ENCODE measurements around the gene PNLDC1.

The PNLDC1 gene

DNA sequence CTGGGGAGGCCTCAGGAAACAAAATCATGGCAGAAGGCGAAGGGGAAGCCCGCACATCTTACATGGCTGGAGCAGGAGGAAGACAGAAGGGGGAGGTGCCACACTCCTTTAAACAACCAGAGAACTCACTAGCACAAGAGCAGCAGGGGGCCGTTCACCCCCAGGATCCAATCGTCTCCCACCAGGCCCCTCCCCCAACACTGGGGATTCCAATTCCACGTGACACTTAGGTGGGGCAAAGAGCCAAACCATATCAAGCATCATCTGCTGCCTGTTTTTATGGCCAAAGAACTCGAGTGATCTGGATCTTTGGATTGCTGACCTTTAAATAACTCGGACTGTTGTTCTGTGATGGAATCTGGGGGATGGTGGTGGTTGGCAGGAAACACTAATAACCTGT is 28.0 kb downstream of the PNLDC1 start:
- Mint-ChIP-seq H3K36me3 (ENCODE audit: low read depth) (no peaks in the 10 kb centered on the region), H3K9me3 (no peaks in the 10 kb centered on the region), H3K4me3 (no peak overlapping the region), H3K27ac (no peak overlapping the region), H3K27me3 (ENCODE audit: low read depth, poor library complexity) (peaks cover 15% of the 10 kb centered on the region), H3K4me1 (peaks cover 19% of the 10 kb centered on the region)
- TF ChIP-seq CTCF (IDR thresholded peaks at IDR 0.05): no peak
- DNase-seq: no peak

DNA sequence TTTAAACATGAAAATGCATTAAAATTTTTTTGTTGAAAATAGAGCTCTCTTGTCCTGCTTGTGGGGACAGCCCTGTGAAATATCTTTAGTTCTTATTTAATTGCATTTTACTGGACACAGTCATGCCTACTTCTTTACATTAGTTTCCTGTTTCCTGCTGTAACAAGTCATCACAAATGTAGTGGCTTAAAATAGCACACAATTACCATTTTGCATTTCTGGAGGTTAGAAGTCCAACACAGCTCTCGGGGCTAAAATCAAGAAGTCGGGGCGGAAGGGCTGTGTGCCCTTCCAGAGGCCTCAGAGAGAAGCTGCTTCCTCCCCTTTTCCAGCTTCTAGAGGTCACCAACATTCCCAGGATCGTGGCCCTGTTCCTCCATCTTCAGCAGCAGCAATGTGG is 29.4 kb downstream of the PNLDC1 start:
- Mint-ChIP-seq H3K4me3 (no peak overlapping the region), H3K27ac (no peak overlapping the region), H3K9me3 (no peaks in the 10 kb centered on the region), H3K27me3 (ENCODE audit: low read depth, poor library complexity) (peaks cover 11% of the 10 kb centered on the region), H3K36me3 (ENCODE audit: low read depth) (no peaks in the 10 kb centered on the region), H3K4me1 (peaks cover 19% of the 10 kb centered on the region)
- no peak for TF ChIP-seq CTCF (IDR thresholded peaks at IDR 0.05)
- no peak for DNase-seq

DNA sequence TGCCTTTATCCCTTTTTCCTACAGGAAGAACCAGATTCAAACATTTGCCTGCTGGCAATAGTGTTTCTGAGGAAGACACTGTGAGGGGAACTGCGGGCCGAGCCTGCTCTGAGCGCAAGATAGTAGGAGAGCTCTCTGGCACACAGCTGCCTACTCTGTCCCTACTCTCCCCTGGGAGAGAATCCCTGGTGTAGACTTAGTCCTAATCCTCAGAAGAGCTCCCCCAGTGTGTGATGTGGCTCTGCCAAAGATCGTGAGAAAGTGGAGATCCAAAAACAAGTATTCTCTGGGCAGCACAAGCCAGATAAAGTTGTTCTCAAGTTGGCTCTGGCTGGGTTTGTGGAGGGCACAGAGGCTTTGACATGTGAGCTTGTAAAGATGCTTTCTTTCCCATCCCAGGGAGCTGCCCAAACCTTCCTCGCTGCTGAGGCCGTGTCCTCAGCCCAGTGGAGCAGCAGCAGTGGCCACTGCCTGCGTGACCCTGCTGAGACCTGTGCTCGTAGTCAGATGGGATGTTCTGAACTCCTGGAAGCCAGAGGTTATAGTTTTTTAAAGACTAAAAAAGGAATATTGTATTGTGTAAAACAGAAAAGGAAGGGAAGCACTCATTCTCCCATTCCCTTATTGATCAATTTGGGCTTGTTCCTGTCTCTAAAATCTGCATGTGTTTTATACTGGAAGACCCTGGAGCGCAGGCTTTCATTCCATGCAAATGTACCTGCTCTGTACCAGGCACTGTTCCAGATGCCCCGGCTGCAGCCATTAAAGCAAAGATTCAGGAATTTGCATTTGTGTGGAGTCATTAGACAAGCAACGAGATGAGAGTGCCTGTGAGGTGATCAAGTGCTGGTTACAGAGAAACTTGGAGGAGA is 30.7 kb downstream of the PNLDC1 start:
- no peak for DNase-seq
- peak overlapping the region; percentile 15 for H3K27ac Mint-ChIP-seq
- peaks cover 13% of the 10 kb centered on the region for H3K4me1 Mint-ChIP-seq
- H3K4me3 Mint-ChIP-seq: no peak overlapping the region
- no peaks in the 10 kb centered on the region for H3K9me3 Mint-ChIP-seq
- TF ChIP-seq CTCF (IDR thresholded peaks at IDR 0.05): no peak
- no peaks in the 10 kb centered on the region for H3K36me3 Mint-ChIP-seq (ENCODE audit: low read depth)
- peaks cover 11% of the 10 kb centered on the region for H3K27me3 Mint-ChIP-seq (ENCODE audit: low read depth, poor library complexity)

- Mint-ChIP-seq H3K4me1 (peaks cover 15% of the 10 kb centered on the region), H3K9me3 (no peaks in the 10 kb centered on the region), H3K27me3 (ENCODE audit: low read depth, poor library complexity) (peaks cover 10% of the 10 kb centered on the region), H3K27ac (no peak overlapping the region), H3K36me3 (ENCODE audit: low read depth) (no peaks in the 10 kb centered on the region), H3K4me3 (no peak overlapping the region)
- no peak for DNase-seq
- TF ChIP-seq CTCF (IDR thresholded peaks at IDR 0.05): no peak
Observed at GRCh38 chr6:159831373-159831679, 31.2 kb downstream of the PNLDC1 start.

- no peak for TF ChIP-seq CTCF (IDR thresholded peaks at IDR 0.05)
- DNase-seq: no peak
- Mint-ChIP-seq H3K4me1 (peaks cover 24% of the 10 kb centered on the region), H3K9me3 (no peaks in the 10 kb centered on the region), H3K27me3 (ENCODE audit: low read depth, poor library complexity) (peaks cover 8% of the 10 kb centered on the region), H3K36me3 (ENCODE audit: low read depth) (no peaks in the 10 kb centered on the region), H3K27ac (no peak overlapping the region), H3K4me3 (no peak overlapping the region)
Observed at GRCh38 chr6:159832946-159833345, 32.9 kb downstream of the PNLDC1 start.

GRCh38 chr6:159833556-159833955 is 33.5 kb downstream of the PNLDC1 start:
- Mint-ChIP-seq H3K36me3 (ENCODE audit: low read depth) (no peaks in the 10 kb centered on the region), H3K4me1 (peaks cover 26% of the 10 kb centered on the region), H3K27ac (no peak overlapping the region), H3K9me3 (no peaks in the 10 kb centered on the region), H3K4me3 (no peak overlapping the region), H3K27me3 (ENCODE audit: low read depth, poor library complexity) (peaks cover 8% of the 10 kb centered on the region)
- DNase-seq: no peak
- no peak for TF ChIP-seq CTCF (IDR thresholded peaks at IDR 0.05)

Measured in nephron progenitor cell (in vitro differentiated cells).